Choroid plexus epithelial cell (primary cell): Measurements from ENCODE around the gene SKAP1.

ENCODE experiments used
- DNase-seq: peaks from one replicate; pipeline ENCODE4 v3.0.0-alpha.2; 2010; ENCODE audit warnings: low read depth
- H3K4me3 ChIP-seq: 2 replicates; pipeline ENCODE4 v1.5.1; 2011; ENCODE audit warnings: low read depth, mild to moderate bottlenecking, control low read depth, low read length, moderate library complexity
- TF ChIP-seq, protein P1 (sequence below): conservative IDR thresholded peaks from 2 replicates; pipeline ENCODE4 v1.5.1; 2011; ENCODE audit warnings: low read depth, mild to moderate bottlenecking, control low read depth, inconsistent platforms, low read length, moderate library complexity

Gene SKAP1

DNA sequence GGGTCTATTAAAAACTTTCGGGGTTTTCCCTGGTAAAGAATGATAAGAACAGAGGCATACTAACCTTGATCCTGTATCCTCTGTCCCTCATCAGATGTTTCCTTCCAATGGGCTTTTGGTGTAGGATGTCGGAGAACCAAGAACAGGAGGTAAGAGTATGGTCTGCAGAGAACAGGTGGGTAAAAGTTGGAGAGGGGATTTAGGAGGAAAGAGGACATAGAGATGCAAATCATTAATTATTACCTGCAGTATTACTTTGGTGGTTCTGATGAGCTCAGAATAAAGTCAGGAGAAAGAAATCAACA is 318.1 kb downstream of the SKAP1 start:
- no peak for DNase-seq
- TF ChIP-seq, protein P1, sequence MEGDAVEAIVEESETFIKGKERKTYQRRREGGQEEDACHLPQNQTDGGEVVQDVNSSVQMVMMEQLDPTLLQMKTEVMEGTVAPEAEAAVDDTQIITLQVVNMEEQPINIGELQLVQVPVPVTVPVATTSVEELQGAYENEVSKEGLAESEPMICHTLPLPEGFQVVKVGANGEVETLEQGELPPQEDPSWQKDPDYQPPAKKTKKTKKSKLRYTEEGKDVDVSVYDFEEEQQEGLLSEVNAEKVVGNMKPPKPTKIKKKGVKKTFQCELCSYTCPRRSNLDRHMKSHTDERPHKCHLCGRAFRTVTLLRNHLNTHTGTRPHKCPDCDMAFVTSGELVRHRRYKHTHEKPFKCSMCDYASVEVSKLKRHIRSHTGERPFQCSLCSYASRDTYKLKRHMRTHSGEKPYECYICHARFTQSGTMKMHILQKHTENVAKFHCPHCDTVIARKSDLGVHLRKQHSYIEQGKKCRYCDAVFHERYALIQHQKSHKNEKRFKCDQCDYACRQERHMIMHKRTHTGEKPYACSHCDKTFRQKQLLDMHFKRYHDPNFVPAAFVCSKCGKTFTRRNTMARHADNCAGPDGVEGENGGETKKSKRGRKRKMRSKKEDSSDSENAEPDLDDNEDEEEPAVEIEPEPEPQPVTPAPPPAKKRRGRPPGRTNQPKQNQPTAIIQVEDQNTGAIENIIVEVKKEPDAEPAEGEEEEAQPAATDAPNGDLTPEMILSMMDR: no peak
- no peak overlapping the region for H3K4me3 ChIP-seq

DNA sequence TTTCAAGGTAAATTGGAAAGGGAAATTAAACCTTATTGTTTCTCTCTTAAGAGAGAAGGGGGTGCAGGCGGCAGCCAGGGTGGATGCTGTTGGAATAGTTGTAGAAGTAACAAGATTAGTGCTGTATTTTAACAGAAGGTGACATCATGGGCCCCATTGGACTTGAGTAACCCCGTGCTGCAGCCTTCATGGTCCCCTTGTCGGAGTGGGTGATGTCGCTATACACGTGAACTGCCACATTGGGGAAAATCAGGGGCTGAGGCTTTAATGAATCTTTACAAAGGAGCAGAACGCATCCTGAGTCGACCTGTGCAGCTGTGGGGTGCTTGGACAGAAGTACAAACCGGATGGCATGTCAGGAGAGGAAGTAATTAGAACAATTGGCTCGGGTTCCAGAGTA is 319.3 kb downstream of the SKAP1 start:
- TF ChIP-seq, protein P1: no peak
- no peak for DNase-seq
- H3K4me3 ChIP-seq: no peak overlapping the region

DNA sequence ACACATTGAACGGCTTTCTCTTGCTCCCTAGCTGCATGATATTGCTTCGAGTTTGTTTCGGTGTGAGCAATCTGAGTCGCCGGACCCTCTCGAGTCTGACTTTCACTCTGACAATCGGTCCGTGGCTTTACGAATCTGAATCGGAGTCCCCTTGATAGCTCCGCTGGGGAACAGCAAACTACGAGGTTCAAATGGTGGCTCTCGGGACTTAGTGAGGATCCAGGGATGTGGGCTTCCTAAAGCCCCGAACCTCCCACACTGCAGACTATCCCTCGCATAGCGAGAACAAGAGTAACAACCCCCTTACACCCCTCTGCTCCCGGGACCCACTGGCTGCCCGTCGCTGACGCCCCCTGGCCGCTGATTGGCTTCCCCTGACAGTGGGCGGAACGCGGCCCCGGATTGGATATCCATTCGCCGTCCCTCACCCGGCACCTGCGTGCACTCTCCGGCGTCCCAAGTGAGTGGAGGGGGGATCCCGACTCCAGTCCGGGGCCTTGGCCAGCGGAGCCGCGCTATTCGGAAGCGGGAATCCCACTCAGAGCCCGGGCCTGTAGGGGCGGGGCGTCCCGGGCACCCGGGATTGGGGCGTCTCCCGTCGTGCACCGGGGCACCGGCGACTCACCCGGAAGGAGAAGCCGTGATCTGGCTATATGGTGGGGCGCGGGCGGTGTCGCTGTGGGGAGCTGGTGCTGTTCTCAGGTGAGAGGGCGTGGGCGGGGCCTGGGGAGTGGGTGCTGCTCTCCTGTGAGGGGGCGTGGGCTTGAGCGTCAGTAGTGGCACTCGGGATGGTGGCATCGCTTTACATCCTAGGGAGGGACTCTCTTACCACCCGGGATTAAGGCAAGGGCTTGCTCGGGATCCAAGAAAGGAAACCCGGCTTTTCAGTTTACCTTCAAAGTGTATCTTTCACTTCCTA is 322.6 kb downstream of the SKAP1 start, which contains the start of gene SNX11:
Gene SNX11, plus strand, starts transcription at position 630 of the 919 bp plus-strand sequence. CDS start 4,278 bp downstream, outside the sequence.
- TF ChIP-seq, protein P1: no peak

DNA sequence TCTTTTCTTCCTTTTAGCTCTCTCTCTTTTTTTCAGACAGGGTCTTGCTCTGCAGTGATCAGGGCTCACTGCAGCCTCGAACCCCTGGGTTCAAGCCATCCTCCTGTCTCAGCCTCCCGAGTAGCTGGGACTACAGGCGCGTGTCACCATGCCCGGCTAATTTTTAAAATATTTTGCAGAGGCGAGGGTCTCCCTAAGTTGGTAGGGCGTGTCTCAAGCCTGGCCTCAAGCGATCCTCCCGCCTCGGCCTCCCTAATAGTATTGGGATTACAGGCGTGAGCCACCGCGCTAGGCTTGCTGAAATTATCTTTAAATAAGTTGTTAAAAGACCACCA is 323.2 kb downstream of the SKAP1 start:
- peak overlapping the region; percentile 94 for H3K4me3 ChIP-seq
- DNase-seq: no peak
- TF ChIP-seq, protein P1: no peak

More for the DNA sequence above, 322.6 kb downstream of the SKAP1 start, which contains the start of gene SNX11:
- peak within 1 kb of the TSS; percentile 94 for H3K4me3 ChIP-seq
- peak; percentile 74 for DNase-seq

DNA sequence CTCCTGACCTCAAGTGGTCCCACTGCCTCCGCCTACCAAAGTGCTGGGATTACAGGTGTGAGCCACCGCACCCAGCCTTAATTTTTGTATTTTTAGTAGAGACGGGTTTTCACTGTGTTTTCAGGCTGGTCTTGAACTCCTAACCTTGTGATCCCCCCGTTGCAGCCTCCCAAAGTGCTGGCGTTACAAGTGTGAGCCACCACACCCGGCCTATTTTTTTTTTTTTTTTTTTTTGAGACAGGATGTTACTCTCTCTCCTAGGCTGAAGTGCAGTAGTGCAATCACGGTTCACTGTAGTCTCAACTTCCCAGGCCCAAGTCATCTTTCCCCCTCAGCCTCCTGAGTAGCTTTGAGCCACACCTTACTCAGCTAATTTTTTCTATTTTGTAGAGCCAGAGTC is 325.6 kb downstream of the SKAP1 start:
- DNase-seq: no peak
- TF ChIP-seq, protein P1: no peak

DNA sequence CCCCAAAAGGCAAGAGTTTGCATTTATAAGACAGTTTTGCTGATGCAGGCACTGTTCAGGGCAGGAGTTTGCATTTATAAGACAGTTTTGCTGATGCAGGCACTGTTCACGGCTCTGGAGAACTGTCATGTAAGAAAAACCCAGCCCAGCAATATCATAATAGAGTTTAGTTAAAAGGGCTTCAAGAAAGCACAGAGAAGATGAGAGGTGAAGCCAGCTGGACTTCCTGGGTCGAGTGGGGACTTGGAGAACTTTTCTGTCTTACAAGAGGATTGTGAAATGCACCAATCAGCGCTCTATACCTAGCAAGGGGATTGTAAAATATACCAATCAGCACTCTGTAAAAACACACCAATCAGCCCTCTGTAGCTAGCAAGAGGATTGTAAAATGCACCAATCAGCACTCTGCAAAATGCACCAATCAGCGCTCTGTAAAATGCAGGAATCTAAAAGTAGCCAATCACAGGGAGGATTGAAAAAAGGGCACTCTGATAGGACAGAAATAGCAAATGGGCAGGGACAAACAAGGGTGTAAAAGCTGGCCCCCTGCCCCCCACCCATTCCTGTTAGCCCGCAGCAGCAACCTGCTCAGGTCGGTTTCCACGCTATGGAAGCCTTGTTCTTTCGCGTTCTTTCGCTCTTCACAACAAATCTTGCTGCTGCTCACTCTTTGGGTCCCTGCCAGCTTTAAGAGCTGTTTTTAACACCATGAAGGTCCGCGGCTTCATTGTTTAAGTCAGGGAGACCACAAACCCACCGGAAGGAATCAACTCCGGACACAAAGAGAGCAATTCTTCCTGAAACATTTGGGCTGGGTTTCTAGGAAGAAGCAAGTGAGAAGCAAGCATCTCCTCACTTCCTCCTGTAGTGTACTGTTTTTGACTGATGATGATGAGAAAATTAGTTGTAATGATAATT is 327.0 kb downstream of the SKAP1 start:
- DNase-seq: no peak
- TF ChIP-seq, protein P1: no peak
- no peak overlapping the region for H3K4me3 ChIP-seq

More for the DNA sequence above, 325.6 kb downstream of the SKAP1 start:
- no peak overlapping the region for H3K4me3 ChIP-seq
